ENCODE data around the gene SLMAP.

DNA sequence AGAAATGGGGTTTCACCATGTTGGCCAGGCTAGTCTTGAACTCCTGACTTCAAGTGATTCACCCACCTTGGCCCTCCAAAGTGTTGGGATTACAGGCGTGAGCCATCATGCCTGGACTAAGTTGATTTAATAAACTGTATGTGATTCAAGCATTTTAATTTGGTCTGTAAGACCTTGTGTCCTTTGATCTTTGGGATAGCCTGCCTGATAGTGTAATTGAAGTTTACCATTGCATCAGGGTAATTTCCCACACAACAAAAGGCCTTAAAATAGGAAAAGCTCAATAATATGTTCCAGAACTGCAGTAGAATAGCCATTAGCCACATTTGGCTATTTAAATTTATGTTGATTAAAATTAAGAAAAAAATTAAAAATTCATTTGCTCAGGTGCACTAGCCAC is 38.0 kb upstream of the SLMAP start:
- TF ChIP-seq, protein P1, sequence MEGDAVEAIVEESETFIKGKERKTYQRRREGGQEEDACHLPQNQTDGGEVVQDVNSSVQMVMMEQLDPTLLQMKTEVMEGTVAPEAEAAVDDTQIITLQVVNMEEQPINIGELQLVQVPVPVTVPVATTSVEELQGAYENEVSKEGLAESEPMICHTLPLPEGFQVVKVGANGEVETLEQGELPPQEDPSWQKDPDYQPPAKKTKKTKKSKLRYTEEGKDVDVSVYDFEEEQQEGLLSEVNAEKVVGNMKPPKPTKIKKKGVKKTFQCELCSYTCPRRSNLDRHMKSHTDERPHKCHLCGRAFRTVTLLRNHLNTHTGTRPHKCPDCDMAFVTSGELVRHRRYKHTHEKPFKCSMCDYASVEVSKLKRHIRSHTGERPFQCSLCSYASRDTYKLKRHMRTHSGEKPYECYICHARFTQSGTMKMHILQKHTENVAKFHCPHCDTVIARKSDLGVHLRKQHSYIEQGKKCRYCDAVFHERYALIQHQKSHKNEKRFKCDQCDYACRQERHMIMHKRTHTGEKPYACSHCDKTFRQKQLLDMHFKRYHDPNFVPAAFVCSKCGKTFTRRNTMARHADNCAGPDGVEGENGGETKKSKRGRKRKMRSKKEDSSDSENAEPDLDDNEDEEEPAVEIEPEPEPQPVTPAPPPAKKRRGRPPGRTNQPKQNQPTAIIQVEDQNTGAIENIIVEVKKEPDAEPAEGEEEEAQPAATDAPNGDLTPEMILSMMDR (conservative IDR thresholded peaks at IDR 0.05; ENCODE audit: low read length): no peak
- no peak for TF ChIP-seq EZH2phosphoT487 (IDR thresholded peaks at IDR 0.05; ENCODE audit: borderline replicate concordance)
